Measurements from ENCODE around the gene PCGF3.
"Not testable (repeated sequence)": the region's sequence is repeated elsewhere in the genome, so short reads cannot be mapped to it uniquely, and the experiment has no call there.

PCGF3 gene

GRCh38 chr4:752196-752861, 46.7 kb downstream of the PCGF3 start:
- H3K36me3 ChIP-seq (ENCODE audit: insufficient read depth, insufficient read length, low read length): peaks cover 73% of the 10 kb centered on the region
- H3K4me1 ChIP-seq (ENCODE audit: insufficient read depth, insufficient read length): no peaks in the 10 kb centered on the region
- H3K27me3 ChIP-seq (ENCODE audit: insufficient read depth, insufficient read length): no peaks in the 10 kb centered on the region
- no peak overlapping the region for H3K9ac ChIP-seq (ENCODE audit: insufficient read length, low read depth)
- no peaks in the 10 kb centered on the region for H3K9me3 ChIP-seq (ENCODE audit: insufficient read depth, low read length)
- DNase-seq (ENCODE audit: low read depth, low spot score): no peak
- TF ChIP-seq ZNF274 (IDR thresholded peaks at IDR 0.05; ENCODE audit: low read depth, low read length) (no peak), YY1 (IDR thresholded peaks at IDR 0.05; ENCODE audit: insufficient read depth, insufficient read length) (no peak), SUZ12 (IDR thresholded peaks at IDR 0.05; ENCODE audit: extremely low read depth, insufficient read depth, insufficient read length) (no peak)
- no peak overlapping the region for H3K4me3 ChIP-seq (ENCODE audit: insufficient read length, low read depth)

GRCh38 chr4:753186-753585, 47.6 kb downstream of the PCGF3 start:
- H3K27me3 ChIP-seq (ENCODE audit: insufficient read depth, insufficient read length); H3K9ac ChIP-seq (ENCODE audit: insufficient read length, low read depth); H3K4me1 ChIP-seq (ENCODE audit: insufficient read depth, insufficient read length); DNase-seq (ENCODE audit: low read depth, low spot score); H3K4me3 ChIP-seq (ENCODE audit: insufficient read length, low read depth); H3K9me3 ChIP-seq (ENCODE audit: insufficient read depth, low read length): not testable (repeated sequence)
- peaks cover 69% of the 10 kb centered on the region for H3K36me3 ChIP-seq (ENCODE audit: insufficient read depth, insufficient read length, low read length)

GRCh38 chr4:754221-755120, 48.8 kb downstream of the PCGF3 start:
- H3K9ac ChIP-seq (ENCODE audit: insufficient read length, low read depth): no peak overlapping the region
- no peaks in the 10 kb centered on the region; the same call in 1 of the 2 replicates for H3K9me3 ChIP-seq (ENCODE audit: insufficient read depth, low read length)
- no peak overlapping the region for H3K4me3 ChIP-seq (ENCODE audit: insufficient read length, low read depth)
- H3K4me1 ChIP-seq (ENCODE audit: insufficient read depth, insufficient read length): no peaks in the 10 kb centered on the region
- H3K36me3 ChIP-seq (ENCODE audit: insufficient read depth, insufficient read length, low read length): peaks cover 61% of the 10 kb centered on the region
- no peak for DNase-seq (ENCODE audit: low read depth, low spot score)
- no peaks in the 10 kb centered on the region for H3K27me3 ChIP-seq (ENCODE audit: insufficient read depth, insufficient read length)
- TF ChIP-seq SUZ12 (IDR thresholded peaks at IDR 0.05; ENCODE audit: extremely low read depth, insufficient read depth, insufficient read length) (no peak), YY1 (IDR thresholded peaks at IDR 0.05; ENCODE audit: insufficient read depth, insufficient read length) (no peak), ZNF274 (IDR thresholded peaks at IDR 0.05; ENCODE audit: low read depth, low read length) (no peak)

GRCh38 chr4:757111-757510, 51.5 kb downstream of the PCGF3 start:
- no peak for DNase-seq (ENCODE audit: low read depth, low spot score)
- no peaks in the 10 kb centered on the region for H3K27me3 ChIP-seq (ENCODE audit: insufficient read depth, insufficient read length)
- TF ChIP-seq ZNF274 (IDR thresholded peaks at IDR 0.05; ENCODE audit: low read depth, low read length) (no peak), YY1 (IDR thresholded peaks at IDR 0.05; ENCODE audit: insufficient read depth, insufficient read length) (no peak), SUZ12 (IDR thresholded peaks at IDR 0.05; ENCODE audit: extremely low read depth, insufficient read depth, insufficient read length) (no peak)
- H3K4me1 ChIP-seq (ENCODE audit: insufficient read depth, insufficient read length): no peaks in the 10 kb centered on the region
- no peaks in the 10 kb centered on the region; the same call in 1 of the 2 replicates for H3K9me3 ChIP-seq (ENCODE audit: insufficient read depth, low read length)
- no peak overlapping the region for H3K9ac ChIP-seq (ENCODE audit: insufficient read length, low read depth)
- no peak overlapping the region for H3K4me3 ChIP-seq (ENCODE audit: insufficient read length, low read depth)
- H3K36me3 ChIP-seq (ENCODE audit: insufficient read depth, insufficient read length, low read length): peaks cover 64% of the 10 kb centered on the region

- H3K27me3 ChIP-seq (ENCODE audit: insufficient read depth, insufficient read length); H3K4me3 ChIP-seq (ENCODE audit: insufficient read length, low read depth); H3K9me3 ChIP-seq (ENCODE audit: insufficient read depth, low read length); H3K9ac ChIP-seq (ENCODE audit: insufficient read length, low read depth); H3K4me1 ChIP-seq (ENCODE audit: insufficient read depth, insufficient read length); DNase-seq (ENCODE audit: low read depth, low spot score): not testable (repeated sequence)
- peaks cover 64% of the 10 kb centered on the region for H3K36me3 ChIP-seq (ENCODE audit: insufficient read depth, insufficient read length, low read length)
Observed at GRCh38 chr4:759810-760209, 54.2 kb downstream of the PCGF3 start.

- Histone ChIP-seq H3K4me1 (ENCODE audit: insufficient read depth, insufficient read length) (peaks cover 5% of the 10 kb centered on the region), H3K36me3 (ENCODE audit: insufficient read depth, insufficient read length, low read length) (peaks cover 62% of the 10 kb centered on the region), H3K27me3 (ENCODE audit: insufficient read depth, insufficient read length) (no peaks in the 10 kb centered on the region), H3K9me3 (ENCODE audit: insufficient read depth, low read length) (peaks cover 8% of the 10 kb centered on the region; the same call in 1 of the 2 replicates), H3K9ac (ENCODE audit: insufficient read length, low read depth) (no peak overlapping the region), H3K4me3 (ENCODE audit: insufficient read length, low read depth) (no peak overlapping the region)
- DNase-seq (ENCODE audit: low read depth, low spot score): no peak
- TF ChIP-seq ZNF274 (IDR thresholded peaks at IDR 0.05; ENCODE audit: low read depth, low read length): no peak
- TF ChIP-seq SUZ12 (IDR thresholded peaks at IDR 0.05; ENCODE audit: extremely low read depth, insufficient read depth, insufficient read length): no peak
Observed at GRCh38 chr4:760616-761015, 55.0 kb downstream of the PCGF3 start.

- Histone ChIP-seq H3K27me3 (ENCODE audit: insufficient read depth, insufficient read length) (no peaks in the 10 kb centered on the region), H3K4me1 (ENCODE audit: insufficient read depth, insufficient read length) (peaks cover 7% of the 10 kb centered on the region), H3K9ac (ENCODE audit: insufficient read length, low read depth) (no peak overlapping the region), H3K4me3 (ENCODE audit: insufficient read length, low read depth) (no peak overlapping the region), H3K36me3 (ENCODE audit: insufficient read depth, insufficient read length, low read length) (peaks cover 66% of the 10 kb centered on the region), H3K9me3 (ENCODE audit: insufficient read depth, low read length) (peaks cover 8% of the 10 kb centered on the region; the same call in 1 of the 2 replicates)
- no peak for DNase-seq (ENCODE audit: low read depth, low spot score)
- TF ChIP-seq YY1 (IDR thresholded peaks at IDR 0.05; ENCODE audit: insufficient read depth, insufficient read length) (no peak), ZNF274 (IDR thresholded peaks at IDR 0.05; ENCODE audit: low read depth, low read length) (no peak), SUZ12 (IDR thresholded peaks at IDR 0.05; ENCODE audit: extremely low read depth, insufficient read depth, insufficient read length) (no peak)
Observed at GRCh38 chr4:761086-761485, 55.5 kb downstream of the PCGF3 start.
